ENCODE results near the gene OBSL1.

- TF ChIP-seq CTCF (conservative IDR thresholded peaks at IDR 0.05; ENCODE audit: low read depth, low read length) (no peak), EZH2 (IDR thresholded peaks at IDR 0.05; ENCODE audit: borderline replicate concordance, low read depth, low read length, poor library complexity, severe bottlenecking) (no peak)
These were observed 4.7 kb downstream of the OBSL1 start for GRCh38 chr2:219566640-219567039.
